HepG2 (cell line): ENCODE results near the gene CBX2. TPM values are rescaled to one million over a fixed set of nuclear protein-coding genes. Genes with fewer than 3 reads are reported as not detected.

Experiments used
- BATF2 ChIP-seq: sonication (generic); formaldehyde crosslinking; IDR thresholded peaks from 2 replicates; pipeline ENCODE4 v1.8.0; 2022; ENCODE audit warnings: mild to moderate bottlenecking, missing genetic modification reagents, moderate library complexity
- CEBPZ ChIP-seq: IDR thresholded peaks from 2 replicates; pipeline ENCODE4 v1.6.1; 2012; ENCODE audit warnings: low read length, improper control_type of control experiment
- DMAP1 ChIP-seq: IDR thresholded peaks from 2 replicates; pipeline ENCODE4 v1.6.1; 2016
- HOXA5 ChIP-seq: sonication (generic); formaldehyde crosslinking; IDR thresholded peaks from 2 replicates; pipeline ENCODE4 v1.4.0; 2020; ENCODE audit warnings: missing genetic modification reagents
- KLF11 ChIP-seq: IDR thresholded peaks from 2 replicates; pipeline ENCODE4 v1.6.1; 2016; ENCODE audit warnings: missing compliant biosample characterization
- NFE2L2 ChIP-seq: fragments of 150-350 bp; IDR thresholded peaks from 2 replicates; pipeline ENCODE4 v1.6.1; 2014; ENCODE audit warnings: low read length
- PAF1 ChIP-seq: IDR thresholded peaks from 2 replicates; pipeline ENCODE4 v1.6.1; 2016; ENCODE audit warnings: missing genetic modification reagents, missing compliant biosample characterization
- PBX2 ChIP-seq: IDR thresholded peaks from 2 replicates; pipeline ENCODE4 v1.6.1; 2016; ENCODE audit warnings: control low read depth
- PRPF4 ChIP-seq: fragments of 200-400 bp; formaldehyde crosslinking; IDR thresholded peaks from 2 replicates; pipeline ENCODE4 v1.6.1; 2016; ENCODE audit warnings: low read length, low read depth; ENCODE audit not compliant: poor library complexity, severe bottlenecking
- RBAK ChIP-seq: sonication (generic); formaldehyde crosslinking; IDR thresholded peaks from 2 replicates; pipeline ENCODE4 v1.5.1; 2020; ENCODE audit warnings: mild to moderate bottlenecking, missing genetic modification reagents
- SIX1 ChIP-seq: sonication (generic); formaldehyde crosslinking; IDR thresholded peaks from 2 replicates; pipeline ENCODE4 v1.4.0; 2020; ENCODE audit warnings: missing genetic modification reagents, borderline replicate concordance
- SMC3 ChIP-seq: IDR thresholded peaks from 2 replicates; pipeline ENCODE4 v1.6.1; 2011; ENCODE audit warnings: low read length, improper control_type of control experiment
- SNAI1 ChIP-seq: sonication (generic); formaldehyde crosslinking; IDR thresholded peaks from 2 replicates; pipeline ENCODE4 v1.5.0; 2020; ENCODE audit warnings: mild to moderate bottlenecking, missing genetic modification reagents, borderline replicate concordance
- ZBTB34 ChIP-seq: sonication (generic); formaldehyde crosslinking; IDR thresholded peaks from 2 replicates; pipeline ENCODE4 v1.8.0; 2022; ENCODE audit warnings: mild to moderate bottlenecking, missing genetic modification reagents
- ZC3H13 ChIP-seq: sonication (generic); formaldehyde crosslinking; IDR thresholded peaks from 2 replicates; pipeline ENCODE4 v1.8.1; 2023; ENCODE audit warnings: mild to moderate bottlenecking, missing genetic modification reagents, moderate library complexity
- ZFY ChIP-seq: sonication (generic); formaldehyde crosslinking; IDR thresholded peaks from 2 replicates; pipeline ENCODE4 v1.4.0; 2020; ENCODE audit warnings: missing genetic modification reagents
- ZNF3 ChIP-seq: IDR thresholded peaks from 2 replicates; pipeline ENCODE4 v1.7.0; 2017; ENCODE audit warnings: inconsistent platforms
- ZNF44 ChIP-seq: sonication (generic); formaldehyde crosslinking; IDR thresholded peaks from 2 replicates; pipeline ENCODE4 v1.5.1; 2020; ENCODE audit warnings: mild to moderate bottlenecking, missing genetic modification reagents
- ZNF451 ChIP-seq: sonication (generic); formaldehyde crosslinking; IDR thresholded peaks from 2 replicates; pipeline ENCODE4 v1.5.0; 2020; ENCODE audit warnings: mild to moderate bottlenecking, missing genetic modification reagents
- ZNF703 ChIP-seq: sonication (generic); formaldehyde crosslinking; IDR thresholded peaks from 2 replicates; pipeline ENCODE4 v1.5.1; 2020; ENCODE audit warnings: missing genetic modification reagents, mild to moderate bottlenecking, moderate library complexity, borderline replicate concordance
- ZNF704 ChIP-seq: sonication (generic); formaldehyde crosslinking; IDR thresholded peaks from 2 replicates; pipeline ENCODE4 v1.8.1; 2023; ENCODE audit warnings: mild to moderate bottlenecking, inconsistent platforms, moderate library complexity, missing genetic modification reagents, borderline replicate concordance
- polyA plus RNA-seq, 8 experiments: library from polyadenylated mRNA; depleted of rRNA in 3 of 8; stranded (reverse) in 7 of 8; unstranded in 1 of 8; fragments of >200 nt; fragmentation: Illumina TruSeq in 4 of 8; extraction: Trizol in 4 of 8; gene quantifications; 2 replicates each; pipeline versions ENCODE4 v1.2.1 to v1.2.3, GENCODE V29; 2011 to 2016; ENCODE audit warnings: low read depth in 4 of 8, missing spikeins in 1 of 8, mixed read lengths in 1 of 8; ENCODE audit not compliant: insufficient read depth in 1 of 8
- total RNA-seq, 5 experiments: library from RNA; depleted of rRNA; stranded (reverse); fragments of >200 nt; fragmentation: Illumina TruSeq; extraction: Trizol; gene quantifications; 2 replicates each; pipeline ENCODE4 v1.2.3, GENCODE V29; 2016; ENCODE audit warnings: low read depth in 1 of 5

Gene CBX2
- total and polyA plus RNA-seq, 2 of the 13 experiments (the other 11 are each of a cell fraction or from before 2014, with no cell fraction given): 14.5 to 31.1 TPM

- TF ChIP-seq PBX2 (CRISPR knock-in tag) (no peak), NFE2L2 (no peak), ZNF703 (CRISPR knock-in tag) (no peak; the same call in 1 of the 2 replicates), ZBTB34 (CRISPR knock-in tag) (no peak), ZNF704 (no peak), PRPF4 (no peak), SMC3 (no peak), SNAI1 (CRISPR knock-in tag) (peak; percentile 29; the same call in 1 of the 2 replicates), BATF2 (no peak), ZNF451 (CRISPR knock-in tag) (no peak), HOXA5 (0 out of 2 replicates have a peak, but pooled peaks have one; percentile 29), ZC3H13 (CRISPR knock-in tag) (no peak), ZNF3 (CRISPR knock-in tag) (no peak), ZFY (peak; percentile 41; the same call in 1 of the 2 replicates), RBAK (CRISPR knock-in tag) (no peak), DMAP1 (CRISPR knock-in tag) (no peak), ZNF44 (CRISPR knock-in tag) (0 out of 2 replicates have a peak, but pooled peaks have one; percentile 50), PAF1 (CRISPR knock-in tag) (no peak), SIX1 (CRISPR knock-in tag) (no peak), CEBPZ (no peak), KLF11 (no peak)
Observed at GRCh38 chr17:79798299-79799173, 20.6 kb downstream of the CBX2 start (continued).
